ENCODE results near the gene POLE3. TPM values are rescaled to one million over a fixed set of nuclear protein-coding genes. Genes with fewer than 3 reads are reported as not detected.

POLE3 gene
- total and polyA plus RNA-seq, 2 donors (not counting 3 experiments of a cell fraction or from before 2014, with no cell fraction given): 53.8 to 68.6 TPM

DNA sequence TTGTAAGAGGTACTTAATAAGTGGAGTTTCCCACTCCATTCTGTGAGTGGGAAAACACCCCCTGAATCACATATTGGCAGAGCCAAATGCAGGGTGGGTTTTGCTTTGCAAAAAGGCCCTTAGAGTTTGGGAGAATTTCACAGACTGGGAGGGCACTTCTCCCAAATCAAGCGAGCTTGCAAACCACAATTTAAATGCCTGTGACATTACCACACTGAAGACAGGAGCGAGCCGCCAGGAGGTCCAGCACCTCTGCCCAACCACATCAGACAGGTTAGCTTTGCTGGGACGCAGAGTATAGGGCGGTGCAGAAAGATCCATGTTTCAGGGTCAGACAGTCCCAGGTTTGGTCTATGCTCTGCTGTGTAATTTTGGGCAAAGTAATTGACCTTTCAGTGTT, 11.7 kb downstream of the POLE3 start:
- H3K36me3 ChIP-seq (ENCODE audit: control insufficient read depth in 2 of 2, extremely low read depth in 1 of 2, insufficient read depth in 2 of 2, low read length in 2 of 2): no peaks in the 10 kb centered on the region
- peaks cover 24% of the 10 kb centered on the region for H3K4me1 ChIP-seq (ENCODE audit: control insufficient read depth, extremely low read depth, insufficient read depth, low read length)
- H3K27me3 ChIP-seq (ENCODE audit: control insufficient read depth in 2 of 2, insufficient read depth in 2 of 2, low read length in 2 of 2): no peaks in the 10 kb centered on the region
- no peaks in the 10 kb centered on the region for H3K9me3 ChIP-seq (replicated peaks; ENCODE audit: control insufficient read depth, insufficient read depth, low read length)
- FAIRE-seq (no peak), DNase-seq (ENCODE audit: low read depth, low spot score) (no peak)
- no peak overlapping the region for H3K4me2 ChIP-seq (ENCODE audit: insufficient read depth, low read length)
- no peak overlapping the region for H3K27ac ChIP-seq (ENCODE audit: insufficient read depth, low read depth, low read length)
- POLR2A ChIA-PET: no interaction called here
- intact Hi-C loops (cut with micrococcal nuclease): no loop called here
- H2AFZ ChIP-seq (ENCODE audit: low read depth, low read length): no peak overlapping the region
- dilution Hi-C loops (cut with MboI; ENCODE audit: extremely low pct_ligation_motif_present, low sequenced_read_pairs): no loop called here
- no peak overlapping the region for H3K9ac ChIP-seq (replicated peaks; ENCODE audit: extremely low read depth, insufficient read depth, low read length)
- no peaks in the 10 kb centered on the region for H3K9me1 ChIP-seq (replicated peaks; ENCODE audit: control insufficient read depth, extremely low read depth, insufficient read depth, low read length)
- H3K79me2 ChIP-seq (ENCODE audit: control insufficient read depth, insufficient read depth, low read length): no peaks in the 10 kb centered on the region
- no peaks in the 10 kb centered on the region for H4K20me1 ChIP-seq (replicated peaks; ENCODE audit: control insufficient read depth, extremely low read depth, insufficient read depth, low read length)
- CTCF ChIA-PET: interaction anchor here (0.8 to 1.4 kb wide), 9 partner anchors 9 to 259 kb away, joined by 3 to 4 read pairs (median 3); partner anchors contain the start of genes C9orf43, POLE3 and WDR31
- TF ChIP-seq JUN (IDR thresholded peaks at IDR 0.05; ENCODE audit: borderline replicate concordance, insufficient read depth, insufficient read length, low read depth) (no peak), POLR2A (IDR thresholded peaks at IDR 0.05; ENCODE audit: low read depth, low read length) (no peak), GATA2 (IDR thresholded peaks at IDR 0.05; ENCODE audit: insufficient read depth, insufficient read length, low read depth, low read length) (no peak), FOS (IDR thresholded peaks at IDR 0.05; ENCODE audit: borderline replicate concordance, insufficient read depth, low read length) (no peak), EZH2 (IDR thresholded peaks at IDR 0.05; ENCODE audit: borderline replicate concordance, low read depth, low read length, severe bottlenecking) (no peak), MYC (IDR thresholded peaks at IDR 0.05; ENCODE audit: low read depth, low read length) (no peak)
- BruUV-seq (replicated peaks): no TSS peak
- H3K4me3 ChIP-seq (replicated peaks in 1 of 3; ENCODE audit: insufficient read depth in 1 of 3, low read depth in 1 of 3, low read length in 3 of 3): no peak overlapping the region

- DNase-seq (ENCODE audit: low read depth, low spot score): no peak
- ChIA-PET POLR2A (no interaction called here), CTCF (interaction anchor here (1.4 kb wide), 1 partner anchor 13 kb away, joined by 4 read pairs; the partner anchor contains the start of genes C9orf43 and POLE3)
- no peak for TF ChIP-seq CTCF (IDR thresholded peaks at IDR 0.05; ENCODE audit: extremely low read depth in 1 of 2, insufficient read depth in 1 of 2, low read depth in 1 of 2, low read length in 2 of 2)
- no peak for TF ChIP-seq JUN (IDR thresholded peaks at IDR 0.05; ENCODE audit: borderline replicate concordance, insufficient read depth, insufficient read length, low read depth)
- no peak for TF ChIP-seq MYC (IDR thresholded peaks at IDR 0.05; ENCODE audit: low read depth, low read length)
- TF ChIP-seq, protein P1, sequence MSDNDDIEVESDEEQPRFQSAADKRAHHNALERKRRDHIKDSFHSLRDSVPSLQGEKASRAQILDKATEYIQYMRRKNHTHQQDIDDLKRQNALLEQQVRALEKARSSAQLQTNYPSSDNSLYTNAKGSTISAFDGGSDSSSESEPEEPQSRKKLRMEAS (IDR thresholded peaks at IDR 0.05; ENCODE audit: insufficient read depth, insufficient read length): no peak
- TF ChIP-seq POLR2AphosphoS5 (IDR thresholded peaks at IDR 0.05; ENCODE audit: insufficient read depth, low read depth, low read length): no peak
- no peak for TF ChIP-seq POLR2A (IDR thresholded peaks at IDR 0.05; ENCODE audit: low read depth, low read length)
- TF ChIP-seq GATA2 (IDR thresholded peaks at IDR 0.05; ENCODE audit: insufficient read depth, insufficient read length, low read depth, low read length): no peak
- no peak for TF ChIP-seq FOS (IDR thresholded peaks at IDR 0.05; ENCODE audit: borderline replicate concordance, insufficient read depth, low read length)
- TF ChIP-seq EZH2 (IDR thresholded peaks at IDR 0.05; ENCODE audit: borderline replicate concordance, low read depth, low read length, severe bottlenecking): no peak
- dilution Hi-C loops (cut with MboI; ENCODE audit: extremely low pct_ligation_motif_present, low sequenced_read_pairs) (no loop called here), intact Hi-C loops (cut with micrococcal nuclease) (no loop called here)
- no peaks in the 10 kb centered on the region for H3K9me3 ChIP-seq (replicated peaks; ENCODE audit: control insufficient read depth, insufficient read depth, low read length)
- no TSS peak for BruUV-seq (replicated peaks)
- no peaks in the 10 kb centered on the region for H3K9me1 ChIP-seq (replicated peaks; ENCODE audit: control insufficient read depth, extremely low read depth, insufficient read depth, low read length)
- no peaks in the 10 kb centered on the region for H3K27me3 ChIP-seq (ENCODE audit: control insufficient read depth in 2 of 2, insufficient read depth in 2 of 2, low read length in 2 of 2)
- H2AFZ ChIP-seq (ENCODE audit: low read depth, low read length): no peak overlapping the region
- no peak for FAIRE-seq
- H3K9ac ChIP-seq (replicated peaks; ENCODE audit: extremely low read depth, insufficient read depth, low read length): no peak overlapping the region
- H3K36me3 ChIP-seq (ENCODE audit: control insufficient read depth in 2 of 2, extremely low read depth in 1 of 2, insufficient read depth in 2 of 2, low read length in 2 of 2): no peaks in the 10 kb centered on the region
- H4K20me1 ChIP-seq (replicated peaks; ENCODE audit: control insufficient read depth, extremely low read depth, insufficient read depth, low read length): no peaks in the 10 kb centered on the region
- no peak overlapping the region for H3K4me3 ChIP-seq (replicated peaks in 1 of 3; ENCODE audit: insufficient read depth in 1 of 3, low read depth in 1 of 3, low read length in 3 of 3)
- H3K27ac ChIP-seq (ENCODE audit: insufficient read depth, low read depth, low read length): no peak overlapping the region
- H3K4me1 ChIP-seq (ENCODE audit: control insufficient read depth, extremely low read depth, insufficient read depth, low read length): peaks cover 24% of the 10 kb centered on the region
- no peak overlapping the region for H3K4me2 ChIP-seq (ENCODE audit: insufficient read depth, low read length)
- H3K79me2 ChIP-seq (ENCODE audit: control insufficient read depth, insufficient read depth, low read length): no peaks in the 10 kb centered on the region
Observed at GRCh38 chr9:113397203-113397631, 13.3 kb downstream of the POLE3 start.
